ENCODE data around the gene ECM2.

- TF ChIP-seq CTCF (IDR thresholded peaks at IDR 0.05; ENCODE audit: insufficient read depth, low read depth, low read length), result no peak
- TF ChIP-seq EZH2 (IDR thresholded peaks at IDR 0.05; ENCODE audit: insufficient read depth, low read length), result no peak
These were observed 19.3 kb downstream of the ECM2 start for GRCh38 chr9:92516521-92516920.
